Esophagus muscularis mucosa (tissue), 4 donors: ENCODE results near the gene ZNF283.

ENCODE experiments used
- CTCF ChIP-seq, 3 experiments: fragments of 200-600 bp in 2 of 3; fragments of 450-650 bp in 1 of 3; sonication (generic) in 2 of 3; IDR thresholded peaks; one replicate each; pipeline ENCODE4 v1.5.1; 2017 to 2019; ENCODE audit warnings: antibody characterized with exemption in 3 of 3, mild to moderate bottlenecking in 2 of 3, moderate library complexity in 1 of 3
- EP300 ChIP-seq: sonication (generic); formaldehyde crosslinking; IDR thresholded peaks from one replicate; pipeline ENCODE4 v1.6.1; 2017; ENCODE audit warnings: antibody characterized with exemption
- POLR2A ChIP-seq: fragments of 450-650 bp; IDR thresholded peaks from one replicate; pipeline ENCODE4 v1.6.1; 2017; ENCODE audit warnings: antibody characterized with exemption, moderate library complexity, mild to moderate bottlenecking, low read depth
- POLR2AphosphoS5 ChIP-seq, 2 donors: sonication (generic); formaldehyde crosslinking; IDR thresholded peaks; one replicate each; pipeline ENCODE4 v1.6.1; 2017; ENCODE audit warnings: antibody characterized with exemption in 2 of 2

GRCh38 chr19:43847884-43848283 is 20.8 kb downstream of the ZNF283 start:
- TF ChIP-seq POLR2A (no peak), CTCF (IDR thresholded peaks at IDR 0.05) (no peak), EP300 (no peak), POLR2AphosphoS5 (IDR thresholded peaks at IDR 0.05) (no peak)
